Measurements from ENCODE around the gene LGR6. TPM values are rescaled to one million over a fixed set of nuclear protein-coding genes. Genes with fewer than 3 reads are reported as not detected.

The LGR6 gene
- total and polyA plus RNA-seq, 10 of the 15 experiments (the other 5 are each of a cell fraction or from before 2014, with no cell fraction given), result not detected

GRCh38 chr1:202200669-202201068 lies 7.1 kb downstream of the LGR6 start:
- H3K4me1 ChIP-seq (ENCODE audit: control insufficient read depth, insufficient read depth, low read length), result no peaks in the 10 kb centered on the region
- in situ Hi-C loops (cut with MboI), result no loop called here
- no peak overlapping the region for H3K4me2 ChIP-seq (ENCODE audit: control insufficient read depth, insufficient read depth)

More at GRCh38 chr1:202200669-202201068, 7.1 kb downstream of the LGR6 start:
- H3K36me3 ChIP-seq (ENCODE audit: control insufficient read depth in 2 of 2, insufficient read depth in 2 of 2, low read length in 1 of 2), result no peaks in the 10 kb centered on the region
- CTCF ChIA-PET, result interaction anchor here (0.6 to 1.5 kb wide), 3 partner anchors 8 to 12 kb away, joined by 3 to 5 read pairs (median 4); no protein-coding TSS in a partner anchor
- H3K79me2 ChIP-seq (ENCODE audit: control insufficient read depth, insufficient read depth, low read length), result no peaks in the 10 kb centered on the region
- RAD21 ChIA-PET (ENCODE audit: unreplicated experiment), result interaction anchor here (1.7 kb wide), 1 partner anchor 12 kb away, joined by 5 read pairs; no protein-coding TSS in a partner anchor
- no peaks in the 10 kb centered on the region for H4K20me1 ChIP-seq (ENCODE audit: control insufficient read depth, insufficient read depth)
- no peak overlapping the region for H3K27ac ChIP-seq (ENCODE audit: control insufficient read depth, insufficient read depth)
- peaks cover 2 to 3% of the 10 kb centered on the region in 2 experiments; a peak in 2 of 4 replicates for H3K27me3 ChIP-seq (replicated peaks in 1 of 2; ENCODE audit: control insufficient read depth in 2 of 2, insufficient read depth in 2 of 2, low read length in 1 of 2)
- H3K9me3 ChIP-seq (replicated peaks; ENCODE audit: control insufficient read depth, insufficient read depth, low read length), result no peaks in the 10 kb centered on the region
- no peak for FAIRE-seq
- POLR2A ChIA-PET, result no interaction called here
- TF ChIP-seq CHD1 (IDR thresholded peaks at IDR 0.05; ENCODE audit: low read depth, low read length) (no peak), ZBTB4 (CRISPR knock-in tag; IDR thresholded peaks at IDR 0.05) (no peak), SREBF2 (IDR thresholded peaks at IDR 0.05; ENCODE audit: low read length) (no peak), PML (IDR thresholded peaks at IDR 0.05; ENCODE audit: low read length) (no peak), ZBED1 (IDR thresholded peaks at IDR 0.05; ENCODE audit: borderline replicate concordance) (no peak), CTCF (IDR thresholded peaks at IDR 0.05 in 2 of 3, conservative IDR thresholded peaks at IDR 0.05 in 1 of 3; ENCODE audit: control insufficient read depth in 2 of 3, extremely low read depth in 1 of 3, insufficient read depth in 1 of 3, low read depth in 3 of 3, low read length in 3 of 3) (no peak), FOXM1 (IDR thresholded peaks at IDR 0.05; ENCODE audit: low read depth, low read length) (no peak), ESRRA (IDR thresholded peaks at IDR 0.05; ENCODE audit: low read length) (no peak), RAD21 (IDR thresholded peaks at IDR 0.05; ENCODE audit: insufficient read depth, low read depth, low read length) (no peak)
- ATAC-seq, result no peak
- BruUV-seq (replicated peaks), result no TSS peak
- H3K4me3 ChIP-seq, result no peak overlapping the region
- 38% methylated on average over 8 of the region's 8 CpGs for WGBS (ENCODE audit: insufficient coverage, insufficient replicate concordance, low lambda C conversion rate, missing lambda C conversion rate)
- SMC1A ChIA-PET (ENCODE audit: uncharacterized antibody, unreplicated experiment), result interaction anchor here (1.0 kb wide), 1 partner anchor 51 kb away, joined by 3 read pairs; no protein-coding TSS in a partner anchor
- no peak overlapping the region for H3K9ac ChIP-seq (ENCODE audit: control insufficient read depth, insufficient read depth, low read length)
- intact Hi-C loops (cut with micrococcal nuclease; ENCODE audit: unreplicated experiment), result no loop called here
- DNase-seq (ENCODE audit: low read depth, low spot score), result no peak
- no peak overlapping the region for H2AFZ ChIP-seq (ENCODE audit: control insufficient read depth, low read depth, low read length)
